Measurements from ENCODE around the gene MGST3. TPM values are rescaled to one million over a fixed set of nuclear protein-coding genes. Genes with fewer than 3 reads are reported as not detected.
"Not testable (repeated sequence)": the region's sequence is repeated elsewhere in the genome, so short reads cannot be mapped to it uniquely, and the experiment has no call there.

The MGST3 gene
- total RNA-seq (2014; rRNA removed; shearing (Covaris generic)): 344 and 457 TPM in 2 replicates

DNA sequence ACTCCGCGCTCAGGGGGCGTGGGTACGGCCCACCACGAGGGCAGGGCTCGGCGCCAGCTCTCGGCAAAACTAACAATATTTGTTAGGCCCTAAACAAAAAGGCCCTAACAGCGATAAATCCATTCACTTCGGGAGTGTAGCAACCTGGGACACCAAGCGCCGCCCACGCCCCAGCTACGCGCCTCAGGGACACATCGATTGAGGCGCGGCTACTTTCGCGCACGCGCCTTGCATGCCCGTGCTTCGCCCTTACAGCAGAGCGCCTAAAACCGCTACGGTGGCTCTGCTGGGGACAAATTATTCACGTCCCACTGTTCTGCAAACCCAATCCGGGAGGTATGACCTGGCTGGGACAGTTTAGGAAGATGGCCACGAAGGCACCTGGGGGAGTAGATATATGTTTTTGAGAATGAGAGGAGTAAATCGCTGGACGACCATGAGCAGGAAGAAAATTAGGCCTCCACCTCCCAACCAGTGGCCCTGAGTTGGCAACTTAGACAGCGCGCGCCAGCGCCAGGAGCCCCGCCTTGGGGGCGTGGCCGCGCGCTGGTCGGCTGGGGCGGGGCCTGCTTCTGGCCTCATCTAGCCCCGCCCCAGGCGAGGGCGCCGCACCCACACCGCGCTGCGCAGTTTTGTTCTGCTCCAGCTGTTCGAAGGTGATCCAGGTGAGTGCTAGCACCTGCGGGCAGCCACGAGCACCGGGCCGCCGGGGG lies at the start of gene MGST3:
MGST3 (plus strand) TSS at position 606 of the 713 bp plus-strand sequence. CDS start 18,614 bp downstream, outside the sequence.
- DNase-seq (ENCODE audit: low read depth): peak; percentile 96

DNA sequence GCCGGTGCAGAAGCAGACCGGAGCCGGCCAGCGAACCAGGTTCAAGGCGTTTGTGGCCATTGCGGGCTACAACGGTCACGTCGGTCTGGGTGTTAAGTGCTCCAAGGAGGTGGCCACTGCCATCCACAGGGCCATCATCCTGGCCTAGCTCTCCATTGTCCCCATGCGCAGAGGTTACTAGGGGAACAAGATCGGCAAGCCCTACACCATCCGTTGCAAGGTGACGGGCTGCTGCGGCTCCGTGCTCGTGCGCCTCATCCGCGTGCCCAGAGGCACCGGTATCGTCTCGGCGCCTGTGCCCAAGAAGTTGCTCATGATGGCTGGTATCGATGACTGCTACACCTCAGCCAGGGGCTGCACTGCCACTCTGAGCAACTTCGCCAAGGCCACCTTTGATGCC lies 49.1 kb upstream of the MGST3 start:
- DNase-seq (ENCODE audit: low read depth): no peak

DNA sequence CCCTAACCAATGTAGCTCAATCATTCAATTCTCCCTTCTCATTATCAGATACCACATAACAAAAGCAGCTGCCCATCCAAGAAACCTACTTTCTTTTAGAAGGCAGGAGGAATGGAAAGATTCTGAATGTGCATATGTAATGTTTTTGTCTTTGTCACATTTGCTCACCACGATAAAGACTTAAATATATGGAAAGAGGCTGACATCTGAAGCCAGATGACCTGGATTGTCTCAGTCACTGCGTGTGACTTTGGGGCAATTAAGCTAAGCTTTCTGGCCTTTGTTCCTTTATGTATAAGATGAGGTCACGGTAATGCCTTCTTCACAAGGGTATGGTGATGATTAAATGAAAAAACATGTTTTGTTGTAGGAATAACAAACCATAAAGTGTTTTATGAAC lies 44.6 kb upstream of the MGST3 start:
- no peak for DNase-seq (ENCODE audit: low read depth)

DNA sequence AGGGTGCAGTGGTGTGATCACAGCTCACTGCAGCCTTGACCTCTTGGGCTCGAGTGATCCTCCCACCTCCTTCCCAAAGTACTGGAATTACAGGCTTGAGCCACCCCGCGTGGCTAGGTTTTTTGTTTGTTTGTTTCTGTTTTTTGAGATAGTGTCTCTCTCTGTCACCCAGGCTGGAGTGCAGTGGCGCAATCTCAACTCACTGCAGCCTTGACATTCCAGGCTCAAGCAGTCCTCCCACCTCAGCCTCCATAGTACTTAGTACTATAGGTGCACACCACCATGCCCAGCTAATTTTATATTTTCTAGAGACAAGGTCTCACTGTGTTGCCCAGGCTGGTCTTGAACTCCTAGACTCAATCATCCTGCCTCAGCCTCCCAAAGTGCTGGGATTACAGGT lies 39.6 kb upstream of the MGST3 start:
- not testable (repeated sequence) for DNase-seq (ENCODE audit: low read depth)

DNA sequence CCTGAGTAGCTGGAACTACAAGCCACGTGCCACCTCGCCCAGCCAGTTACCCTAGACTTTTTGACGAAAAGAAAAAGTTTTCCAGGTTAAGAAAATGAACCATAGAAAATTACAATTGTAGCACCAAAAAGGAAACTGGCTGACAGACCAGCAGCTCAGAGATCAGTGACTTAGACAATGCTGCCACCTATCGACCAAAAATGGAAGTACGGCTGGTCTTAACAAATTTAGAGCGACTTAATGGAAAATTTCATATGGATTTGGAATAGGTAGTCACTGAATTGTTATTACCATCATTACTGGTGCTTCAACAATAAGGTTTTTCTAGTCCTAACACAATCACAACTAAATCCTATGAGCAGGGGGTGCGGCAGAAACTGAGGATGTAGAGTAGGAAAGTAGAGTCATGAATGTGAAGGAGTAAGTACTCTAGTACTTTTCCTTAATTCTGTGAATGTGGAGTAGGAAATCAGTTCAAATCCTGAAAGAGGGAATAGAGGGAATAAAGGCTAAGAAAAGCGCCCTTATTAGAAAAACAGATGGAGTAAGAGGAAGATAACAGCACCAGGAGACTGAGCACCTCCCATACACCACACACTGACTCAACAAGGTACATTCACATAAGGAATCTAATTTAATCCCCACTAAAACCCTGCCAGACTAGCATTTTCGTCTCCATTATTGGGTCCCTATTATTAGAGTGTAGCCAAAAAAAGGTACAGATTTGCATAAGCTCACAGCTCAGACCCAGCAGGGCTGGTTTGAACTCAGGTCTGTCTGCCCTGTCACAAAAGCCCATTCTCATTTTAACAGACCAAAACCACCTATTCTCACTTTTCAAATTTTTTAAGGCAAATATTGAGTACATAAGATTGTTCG lies 37.9 kb upstream of the MGST3 start:
- peak; percentile 65 for DNase-seq (ENCODE audit: low read depth)

DNA sequence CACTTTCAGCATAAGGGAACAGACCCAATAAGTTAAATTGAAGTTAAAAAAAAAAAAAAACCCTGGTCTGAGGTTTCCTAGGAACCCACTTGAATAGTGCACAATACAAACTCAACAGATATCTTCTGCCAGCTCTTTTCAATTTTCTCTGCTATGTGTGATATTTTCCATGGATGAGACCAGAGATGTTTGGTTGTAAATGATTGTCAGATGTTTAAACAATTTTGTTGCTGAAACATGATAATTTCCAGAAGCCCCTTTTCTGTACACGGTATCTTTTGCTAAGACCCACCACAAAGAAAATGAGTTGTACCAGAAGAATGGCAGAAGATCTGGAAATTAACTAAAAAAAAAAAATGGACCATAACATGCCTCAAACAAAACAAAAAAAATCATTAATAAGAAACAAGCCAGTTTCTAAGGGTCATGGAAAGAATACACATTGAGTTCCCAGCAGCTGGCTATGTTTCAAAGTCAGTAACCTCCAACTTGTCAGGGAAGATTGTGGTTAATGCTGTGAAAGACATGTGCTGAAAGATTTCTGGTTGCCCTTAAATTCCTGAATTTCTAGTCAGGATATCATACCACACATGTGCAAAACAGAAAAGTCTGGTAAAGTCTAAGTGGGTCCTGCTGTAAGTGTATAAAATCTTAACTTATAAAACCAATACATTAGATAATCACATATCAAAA lies 35.6 kb upstream of the MGST3 start:
- peak; percentile 69 for DNase-seq (ENCODE audit: low read depth)

DNA sequence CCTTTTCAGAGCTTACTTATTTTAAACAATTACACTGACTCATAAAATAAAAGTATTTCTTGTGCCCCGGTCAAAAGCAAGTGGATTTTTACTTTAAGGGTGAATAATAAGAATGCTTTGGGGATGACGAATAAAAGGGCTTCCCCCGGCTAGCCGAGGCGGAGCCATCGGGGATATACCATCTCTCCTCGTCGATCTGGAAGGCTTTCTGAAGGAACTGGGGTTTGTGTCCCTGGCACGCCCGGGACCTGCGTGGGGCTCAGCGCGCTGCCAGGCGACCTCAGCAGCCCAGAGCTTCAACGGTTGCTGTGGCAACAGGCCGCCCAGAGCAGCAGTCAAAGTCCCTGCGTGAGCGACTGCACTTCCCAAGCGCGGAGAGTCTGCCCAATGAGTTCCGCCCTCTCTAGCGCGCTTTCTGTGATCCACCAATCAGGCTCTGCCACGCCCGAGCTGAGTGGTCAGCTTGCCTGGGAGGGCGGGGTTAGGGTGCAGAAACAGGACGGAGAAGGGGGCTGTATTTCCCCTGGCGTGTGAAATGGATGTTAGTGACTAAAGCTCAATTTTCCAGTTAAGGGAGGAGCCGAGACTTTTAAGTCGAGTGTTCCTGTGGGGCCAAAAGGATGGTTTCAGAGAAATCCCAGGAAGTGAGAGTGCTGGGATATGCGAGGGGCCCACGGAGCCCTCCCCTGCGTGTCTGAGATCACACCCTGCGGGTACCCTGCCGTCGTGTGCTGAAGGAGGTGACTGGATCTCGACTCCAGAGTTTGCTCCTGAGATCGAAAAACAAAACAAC lies 33.0 kb upstream of the MGST3 start:
- DNase-seq (ENCODE audit: low read depth): peak; percentile 96

DNA sequence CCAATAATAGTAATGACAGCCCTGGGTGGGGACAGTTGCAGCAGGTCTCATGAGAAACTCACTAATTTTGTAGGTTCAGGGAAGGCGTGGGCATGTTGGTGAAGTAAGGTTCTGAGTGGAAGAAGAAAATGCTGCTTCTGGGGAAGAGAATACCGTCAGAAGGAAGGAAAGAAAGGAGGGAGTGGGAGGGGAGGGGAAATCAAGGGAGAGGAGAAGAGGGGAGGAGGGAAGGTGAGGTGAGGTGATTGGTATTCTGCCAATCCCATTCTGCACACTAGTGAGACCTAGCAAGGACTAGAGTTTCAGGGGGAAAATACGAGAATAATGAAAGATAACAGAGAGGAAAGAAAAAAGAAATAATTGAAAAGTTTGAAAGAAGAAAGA lies 32.4 kb upstream of the MGST3 start:
- no peak for DNase-seq (ENCODE audit: low read depth)

DNA sequence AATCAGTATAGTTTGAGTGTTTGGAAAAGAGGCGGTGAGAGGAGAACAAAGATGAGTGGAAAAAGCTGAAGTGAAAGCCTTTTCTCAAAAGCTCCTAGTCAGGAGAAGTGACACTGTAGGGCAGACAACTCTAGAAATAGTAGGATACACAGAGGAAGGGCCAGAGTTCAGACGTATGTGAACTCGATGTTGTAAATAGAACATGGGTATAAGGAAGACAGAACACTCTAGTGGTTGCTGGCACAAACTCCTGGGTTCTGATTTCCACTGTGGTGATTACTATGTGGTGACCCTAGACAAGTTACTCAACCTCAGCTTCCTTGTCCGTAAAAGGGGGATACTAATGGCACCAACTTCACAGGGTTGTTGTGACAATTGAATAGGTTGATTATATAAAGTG lies 30.2 kb upstream of the MGST3 start:
- no peak for DNase-seq (ENCODE audit: low read depth)

DNA sequence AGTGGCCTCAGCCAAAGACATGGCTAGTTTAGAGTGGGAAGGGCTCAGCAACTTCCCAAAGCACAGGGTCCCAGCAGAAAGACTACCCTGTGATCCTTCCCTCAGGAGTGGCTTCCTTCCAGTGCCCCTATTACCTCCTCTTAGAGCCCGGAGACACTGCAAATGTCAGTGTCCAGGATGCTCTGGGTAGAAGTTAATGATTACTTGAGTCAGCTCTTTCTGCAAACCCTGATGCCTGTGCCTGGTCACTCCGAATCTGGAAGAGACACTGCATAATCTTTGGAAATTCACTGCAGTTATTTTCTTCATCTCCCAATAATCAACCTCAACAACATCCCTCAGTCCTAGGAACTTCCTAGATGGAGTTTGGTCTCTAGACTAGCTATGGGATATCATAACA lies 27.2 kb upstream of the MGST3 start:
- DNase-seq (ENCODE audit: low read depth): no peak

DNA sequence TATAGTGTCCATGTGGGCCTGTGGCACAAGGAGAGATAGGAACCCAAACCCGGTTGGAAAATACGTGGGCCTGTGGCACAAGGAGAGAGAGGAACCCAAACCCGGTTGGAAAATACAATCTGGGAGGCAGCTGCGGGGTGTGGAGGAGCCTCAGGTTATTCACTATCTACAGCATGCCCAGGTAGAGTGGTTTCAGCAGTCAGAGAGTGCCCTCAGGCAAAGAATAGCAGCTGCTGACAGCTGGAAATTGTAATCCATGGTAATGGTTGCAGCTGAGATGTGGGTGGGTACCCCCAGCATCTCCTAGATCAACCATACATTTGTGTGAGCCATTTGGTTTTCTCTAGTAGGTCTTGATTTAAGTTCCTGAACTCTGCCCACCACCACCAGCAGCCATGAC lies 25.8 kb upstream of the MGST3 start:
- no peak for DNase-seq (ENCODE audit: low read depth)

DNA sequence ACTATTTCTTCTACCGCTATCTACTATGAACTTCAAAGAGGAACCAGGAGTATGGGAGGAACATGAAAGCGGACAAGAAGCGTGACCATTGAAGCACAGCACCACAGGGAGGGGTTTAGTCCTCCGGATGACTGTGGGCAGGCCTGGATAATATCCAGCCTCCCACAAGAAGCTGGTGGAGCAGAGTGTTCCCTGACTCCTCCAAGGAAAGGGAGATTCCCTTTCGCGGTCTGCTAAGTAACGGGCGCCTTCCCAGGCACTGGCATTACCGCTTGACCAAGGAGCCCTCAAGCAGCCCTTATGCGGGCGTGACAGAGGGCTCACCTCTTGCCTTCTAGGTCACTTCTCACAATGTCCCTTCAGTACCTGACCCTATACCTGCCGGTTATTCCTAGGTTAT lies 24.4 kb upstream of the MGST3 start:
- DNase-seq (ENCODE audit: low read depth): peak; percentile 47

DNA sequence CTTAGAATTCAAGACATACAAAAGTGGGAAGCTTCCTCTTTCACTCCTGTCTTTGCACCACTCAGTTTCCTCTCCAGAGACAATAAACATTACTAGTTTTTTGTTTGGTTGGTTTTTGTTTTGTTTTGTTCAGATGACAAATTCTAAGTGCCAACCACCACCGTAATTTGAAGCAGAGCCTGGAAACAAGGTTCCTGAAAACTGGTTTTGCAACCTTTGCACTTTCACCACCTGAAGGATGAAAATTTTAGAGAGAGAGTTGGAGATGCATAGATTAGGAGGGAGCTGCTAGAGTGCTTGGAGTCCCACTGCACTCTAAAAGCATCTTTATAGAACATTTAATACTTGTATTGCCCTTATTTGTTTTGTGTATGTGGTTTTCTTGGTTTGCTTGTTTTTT lies 20.2 kb upstream of the MGST3 start:
- DNase-seq (ENCODE audit: low read depth): no peak

DNA sequence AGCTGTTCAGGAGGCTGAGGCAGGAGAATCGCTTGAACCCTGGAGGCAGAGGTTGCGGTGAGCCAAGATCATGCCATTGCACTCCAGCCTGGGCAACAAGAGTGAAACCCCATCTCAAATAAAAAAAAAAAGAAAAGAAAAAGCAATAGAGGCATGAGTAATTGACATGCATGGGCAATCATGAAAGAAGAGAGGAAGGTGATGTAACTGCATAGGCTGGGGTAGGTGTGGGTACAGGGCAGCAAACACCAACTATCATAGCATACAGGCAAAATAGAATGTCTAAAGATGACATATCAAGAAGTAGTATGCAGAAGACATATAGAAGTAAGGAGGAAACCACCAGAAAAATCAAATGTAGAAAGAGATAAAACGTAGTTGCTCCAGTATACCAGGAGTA lies 19.0 kb upstream of the MGST3 start:
- no peak for DNase-seq (ENCODE audit: low read depth)

DNA sequence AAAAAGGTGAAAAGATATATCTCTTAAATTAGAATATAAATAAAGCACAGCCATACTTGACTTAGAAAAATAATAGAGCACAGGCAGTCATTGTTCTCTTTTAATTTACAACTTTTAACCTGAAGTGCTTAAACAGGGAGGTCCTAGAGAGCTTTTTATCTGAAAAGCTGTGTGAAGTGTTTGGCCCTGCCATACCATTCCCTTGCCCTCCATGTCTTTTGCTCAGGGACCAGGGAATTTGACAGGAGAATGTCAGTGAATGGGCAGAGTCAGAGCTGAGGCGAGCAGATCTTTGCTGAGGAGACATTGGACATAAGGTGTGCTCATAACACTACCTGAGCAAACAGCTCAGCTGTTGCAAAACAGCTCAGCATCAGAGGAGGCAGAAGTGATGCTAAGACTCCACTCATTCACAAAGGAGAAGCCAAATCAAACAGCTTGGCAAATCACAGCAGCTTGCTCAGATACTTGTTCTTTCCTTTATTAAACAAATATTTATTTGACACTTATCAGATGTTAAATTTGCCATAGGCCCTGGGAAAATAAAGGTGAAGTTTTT lies 14.9 kb upstream of the MGST3 start:
- no peak for DNase-seq (ENCODE audit: low read depth)

DNA sequence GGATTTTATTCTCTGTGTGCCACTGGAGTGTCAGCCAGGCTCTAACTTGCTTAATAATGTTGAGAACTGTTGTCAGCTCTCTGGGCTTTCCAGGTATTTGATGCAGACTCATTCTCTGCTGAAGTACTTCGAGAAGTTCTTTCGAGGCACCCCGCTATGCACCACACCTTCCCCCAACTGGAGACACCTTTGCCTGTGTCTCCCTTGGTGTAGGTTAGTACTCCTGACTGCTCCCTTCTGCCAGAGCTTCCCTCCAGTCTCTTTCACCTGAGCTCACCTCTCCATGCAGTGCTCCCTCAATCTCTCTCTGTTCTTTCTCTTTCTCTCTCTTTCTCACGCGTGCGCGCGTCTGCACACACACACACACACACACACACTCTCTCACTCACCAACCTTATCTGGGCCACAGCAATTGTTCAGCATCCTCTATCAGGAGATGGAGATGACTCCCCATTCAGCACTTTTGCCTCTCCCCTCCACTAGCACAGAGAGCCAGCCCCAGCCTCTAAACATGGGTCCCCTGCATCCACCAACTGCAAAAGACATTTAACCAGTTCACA lies 14.0 kb upstream of the MGST3 start:
- DNase-seq (ENCODE audit: low read depth): no peak

DNA sequence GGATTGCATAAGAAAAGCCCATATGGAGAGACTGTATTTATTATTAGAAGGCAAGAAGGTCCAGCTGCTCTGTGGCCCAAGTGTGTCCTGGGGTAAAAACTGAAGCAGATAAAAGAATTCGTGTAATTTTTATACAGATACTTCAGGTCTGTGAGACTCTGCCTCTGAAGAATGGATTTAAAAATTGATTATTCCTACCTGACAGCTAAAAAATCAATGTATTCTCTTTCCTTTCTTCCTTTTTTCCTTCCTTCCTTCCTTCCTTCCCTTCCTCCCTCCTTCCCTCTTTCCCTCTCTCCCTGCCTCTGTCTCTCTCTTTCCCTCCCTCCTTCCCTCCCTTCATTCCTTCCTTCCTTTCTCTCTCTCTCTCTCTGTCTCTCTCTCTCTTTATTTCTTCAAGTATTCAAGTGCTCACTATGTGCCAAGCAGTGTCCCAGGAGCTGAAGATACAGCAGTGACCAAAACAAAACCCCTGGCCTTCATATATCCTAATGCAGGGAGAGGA lies 11.3 kb upstream of the MGST3 start:
- DNase-seq (ENCODE audit: low read depth): no peak

DNA sequence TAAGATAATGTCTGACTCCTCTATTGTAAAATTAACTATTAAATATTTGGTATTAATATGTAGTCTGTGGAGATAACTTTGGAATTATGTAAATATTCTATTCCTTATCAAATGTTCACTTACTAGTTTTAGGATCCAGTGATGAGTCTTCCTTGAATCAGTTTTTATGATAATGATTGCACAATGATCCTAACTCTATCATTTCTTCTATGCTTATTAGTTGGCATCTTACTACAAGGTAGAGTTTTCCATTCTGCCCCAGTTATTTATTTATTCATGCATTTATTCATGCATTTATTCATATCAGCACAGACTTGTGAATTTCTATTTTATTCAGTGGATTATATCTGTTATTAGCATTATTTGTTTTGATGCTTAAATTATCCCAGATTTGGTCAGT lies 7.4 kb upstream of the MGST3 start:
- DNase-seq (ENCODE audit: low read depth): no peak

DNA sequence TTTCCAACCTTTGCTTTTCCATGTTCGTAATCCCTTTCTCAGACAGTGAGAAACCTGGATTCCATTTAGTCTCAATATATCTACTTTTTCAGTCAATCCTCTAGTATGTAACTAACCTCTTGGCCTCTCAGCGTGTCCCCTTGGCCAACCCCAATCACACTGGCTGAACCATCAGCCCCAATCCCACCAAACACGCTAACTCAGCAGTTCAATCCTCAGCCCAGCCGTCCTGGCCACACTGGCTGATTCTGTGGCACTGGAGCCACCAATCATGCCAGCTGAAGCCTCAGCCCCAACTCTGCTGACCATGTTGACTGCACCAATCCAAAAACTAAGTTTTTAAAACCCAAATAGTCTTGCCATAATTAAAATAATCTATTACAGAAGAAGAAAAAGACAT lies 6.6 kb upstream of the MGST3 start:
- no peak for DNase-seq (ENCODE audit: low read depth)

DNA sequence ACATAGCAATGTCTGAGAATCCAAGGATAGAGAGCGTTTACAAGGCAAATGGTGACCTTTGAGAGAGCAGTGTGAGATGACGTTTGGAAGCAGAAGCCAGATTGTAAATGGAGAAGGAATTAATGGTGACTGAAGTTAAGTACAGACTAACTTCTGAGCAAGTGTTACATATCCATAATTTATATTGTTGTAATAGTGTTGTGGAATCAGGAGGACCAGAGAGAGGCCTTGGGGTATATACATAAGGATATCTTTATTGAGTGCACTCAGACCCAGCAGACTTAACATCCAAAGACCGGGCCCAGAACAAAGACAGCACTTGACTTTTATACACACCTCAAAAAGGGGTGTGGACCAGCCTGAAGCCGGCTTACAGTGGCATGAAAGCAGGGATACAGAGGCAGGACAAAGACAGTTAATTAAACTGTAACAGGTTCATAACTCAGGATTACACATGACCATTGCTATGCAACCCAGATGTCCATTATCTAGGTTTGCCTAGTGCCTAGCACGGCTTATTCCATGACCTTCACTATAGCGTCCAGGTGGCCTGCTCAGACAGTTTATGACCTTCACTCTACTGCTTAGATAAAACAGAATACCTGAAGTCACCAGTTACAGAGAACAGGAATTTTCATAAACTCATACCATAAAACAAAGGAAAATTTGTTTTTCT lies 2.7 kb upstream of the MGST3 start:
- no peak for DNase-seq (ENCODE audit: low read depth)
